Measurements from ENCODE around the gene ZNF691. TPM values are rescaled to one million over a fixed set of nuclear protein-coding genes. Genes with fewer than 3 reads are reported as not detected.
"Not testable (repeated sequence)": the region's sequence is repeated elsewhere in the genome, so short reads cannot be mapped to it uniquely, and the experiment has no call there.

The ZNF691 gene
- total RNA-seq, 2 donors from 2014 or later = 7.3 to 9.0 TPM

DNA sequence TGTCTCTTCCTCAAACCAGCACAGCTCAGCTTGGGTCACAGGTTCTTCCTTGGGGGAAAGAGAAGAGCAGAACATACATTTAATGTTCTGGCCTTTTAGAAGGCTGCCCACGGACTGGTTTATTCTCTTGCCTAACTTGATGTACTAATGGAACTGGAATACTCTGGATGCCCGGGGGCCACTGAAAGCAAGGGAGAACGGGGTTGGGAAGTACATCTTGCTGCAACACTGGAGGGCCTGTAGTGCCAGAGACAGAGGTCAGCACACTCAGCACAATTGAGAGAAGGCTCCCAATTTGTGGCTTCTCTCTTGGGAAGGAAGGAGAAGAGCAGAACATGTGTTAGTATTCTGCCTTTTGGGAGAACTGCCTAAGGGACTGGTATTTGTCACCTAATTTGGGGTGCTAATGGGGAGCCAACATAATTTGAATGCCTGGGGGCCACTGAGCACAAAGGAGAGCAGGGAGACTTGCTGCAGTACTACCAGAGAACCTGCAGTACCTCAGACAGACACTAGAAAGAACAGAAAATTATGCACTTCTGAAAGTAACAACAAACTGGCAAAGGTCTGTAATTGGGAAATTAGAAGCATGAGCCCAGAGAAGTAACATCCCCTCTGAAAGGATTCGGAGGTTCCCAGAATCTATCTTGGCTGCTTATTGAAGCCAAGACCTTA, 14.1 kb downstream of the ZNF691 start:
- Mint-ChIP-seq H3K36me3 (ENCODE audit: low read depth) (no peaks in the 10 kb centered on the region), H3K27ac (no peak overlapping the region), H3K27me3 (peaks cover 11% of the 10 kb centered on the region)

DNA sequence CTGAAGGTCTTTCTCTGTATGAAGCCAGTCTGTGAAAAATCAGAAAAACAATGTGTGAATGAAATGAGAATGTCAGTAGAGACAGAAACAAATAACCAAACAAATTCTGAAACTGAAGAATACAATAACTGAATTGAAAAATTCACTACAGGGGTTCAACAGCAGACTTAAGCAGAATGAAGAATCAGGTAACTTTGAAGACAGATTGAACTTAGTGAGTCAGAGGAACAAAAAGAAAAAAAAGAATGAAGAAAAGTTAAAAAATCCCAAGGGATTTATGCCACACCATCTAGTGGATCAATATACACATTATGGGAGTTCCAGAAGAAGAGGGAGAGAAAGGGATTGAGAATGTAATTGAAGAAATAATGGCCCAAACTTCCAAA, 14.6 kb downstream of the ZNF691 start:
- Mint-ChIP-seq H3K4me1 (no peaks in the 10 kb centered on the region), H3K27ac (no peak overlapping the region), H3K27me3 (peaks cover 11% of the 10 kb centered on the region), H3K9me3 (peaks cover 10% of the 10 kb centered on the region), H3K4me3 (no peak overlapping the region), H3K36me3 (ENCODE audit: low read depth) (no peaks in the 10 kb centered on the region)
- ATAC-seq (replicated peaks) = no peak

More for the DNA sequence above, 14.1 kb downstream of the ZNF691 start:
- Mint-ChIP-seq H3K9me3 (peaks cover 10% of the 10 kb centered on the region), H3K4me1 (no peaks in the 10 kb centered on the region), H3K4me3 (no peak overlapping the region)
- ATAC-seq (replicated peaks) = no peak

DNA sequence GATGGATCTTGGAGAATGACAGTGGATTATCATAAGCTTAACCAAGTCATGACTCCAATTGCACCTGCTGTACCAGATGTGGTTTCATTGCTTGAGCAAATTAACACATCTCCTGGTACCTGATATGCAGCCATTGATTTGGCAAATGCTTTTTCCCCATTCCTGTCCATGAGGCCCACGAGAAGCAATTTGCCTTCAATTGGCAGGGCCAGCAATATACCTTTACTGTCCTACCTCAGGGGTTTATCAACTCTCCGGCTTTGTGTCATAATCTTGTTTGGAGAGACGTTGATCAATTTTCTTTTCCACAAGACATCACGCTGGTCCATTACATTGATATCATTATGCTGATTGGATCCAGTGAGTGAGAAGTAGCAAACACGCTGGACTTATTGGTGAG, 20.1 kb downstream of the ZNF691 start:
- Mint-ChIP-seq H3K36me3 (ENCODE audit: low read depth) (no peaks in the 10 kb centered on the region), H3K27ac (no peak overlapping the region), H3K4me1 (no peaks in the 10 kb centered on the region), H3K27me3 (no peaks in the 10 kb centered on the region), H3K9me3 (no peaks in the 10 kb centered on the region), H3K4me3 (no peak overlapping the region)
- no peak for ATAC-seq (replicated peaks)

DNA sequence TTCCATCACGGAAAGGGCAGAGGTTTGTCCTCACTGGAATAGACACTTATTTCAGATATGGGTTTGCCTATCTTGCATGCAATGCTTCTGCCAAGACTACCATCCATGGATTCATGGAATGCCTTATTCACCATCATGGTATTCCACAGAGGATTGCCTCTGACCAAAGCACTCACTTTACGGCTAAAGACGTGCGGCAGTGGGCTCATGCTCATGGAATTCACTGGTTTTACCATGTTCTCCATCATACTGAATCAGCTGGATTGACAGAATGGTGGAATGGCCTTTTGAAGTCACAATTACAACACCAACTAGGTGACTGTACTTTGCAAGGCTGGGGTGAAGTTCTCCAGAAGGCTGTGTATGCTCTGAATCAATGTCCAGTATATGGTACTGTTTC, 22.1 kb downstream of the ZNF691 start:
- not testable (repeated sequence) for H3K27me3 Mint-ChIP-seq; ATAC-seq (replicated peaks); H3K27ac Mint-ChIP-seq; H3K36me3 Mint-ChIP-seq (ENCODE audit: low read depth); H3K4me1 Mint-ChIP-seq; H3K4me3 Mint-ChIP-seq; H3K9me3 Mint-ChIP-seq

DNA sequence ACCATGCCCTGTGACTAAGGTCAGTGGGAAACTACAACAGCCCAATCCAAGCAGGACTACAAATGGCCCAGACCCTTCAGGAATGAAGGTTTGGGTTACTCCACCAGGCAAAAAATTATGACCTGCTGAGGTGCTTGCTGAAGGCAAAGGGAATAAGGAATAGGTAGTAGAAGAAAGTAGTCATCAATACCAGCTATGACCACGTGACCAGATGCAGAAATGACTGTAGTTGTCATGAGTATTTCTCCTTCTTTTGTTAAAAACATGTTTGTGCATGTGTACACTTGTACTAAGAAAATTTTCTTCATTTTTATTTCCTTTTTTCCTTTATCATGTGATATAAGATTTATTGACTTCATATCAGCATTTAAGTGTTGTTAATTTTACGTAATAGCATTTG, 22.8 kb downstream of the ZNF691 start:
- H3K27me3 Mint-ChIP-seq; H3K4me1 Mint-ChIP-seq; ATAC-seq (replicated peaks); H3K27ac Mint-ChIP-seq; H3K36me3 Mint-ChIP-seq (ENCODE audit: low read depth); H3K9me3 Mint-ChIP-seq; H3K4me3 Mint-ChIP-seq: not testable (repeated sequence)

DNA sequence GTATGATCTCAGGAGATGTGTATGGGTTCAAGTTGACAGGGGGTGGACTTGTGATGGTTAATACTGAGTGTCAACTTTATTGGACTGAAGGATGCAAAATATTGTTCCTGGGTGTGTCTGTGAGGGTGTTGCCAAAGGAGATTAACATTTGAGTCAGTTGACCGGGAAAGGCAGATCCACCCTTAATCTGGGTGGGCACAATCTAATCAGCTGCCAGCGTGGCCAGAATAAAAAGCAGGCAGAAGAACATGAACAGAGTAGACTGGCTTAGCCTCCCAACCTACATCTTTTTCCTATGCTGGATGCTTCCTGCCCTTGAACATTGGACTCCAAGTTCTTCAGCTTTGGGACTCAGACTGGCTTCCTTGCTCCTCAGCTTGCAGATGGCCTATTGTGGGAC, 23.3 kb downstream of the ZNF691 start:
- H3K27me3 Mint-ChIP-seq; H3K36me3 Mint-ChIP-seq (ENCODE audit: low read depth): not testable (repeated sequence)

DNA sequence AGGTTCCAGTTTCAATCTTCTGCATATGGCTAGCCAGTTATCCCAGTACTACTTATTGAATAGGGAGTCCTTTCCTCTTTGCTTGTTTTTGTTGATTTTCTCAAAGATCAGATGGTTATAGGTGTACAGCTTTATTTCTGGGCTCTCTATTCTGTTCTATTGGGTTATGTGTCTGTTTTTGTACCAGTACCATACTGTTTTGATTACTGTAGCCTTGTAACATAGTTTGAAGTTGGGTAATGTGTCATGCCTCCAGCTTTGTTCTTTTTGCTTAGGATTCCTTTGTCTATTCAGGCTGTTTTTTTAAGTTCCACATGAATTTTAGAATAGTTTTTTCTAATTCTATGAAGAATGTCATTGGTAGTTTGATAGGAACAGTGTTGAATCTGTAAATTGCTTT, 26.7 kb downstream of the ZNF691 start:
- not testable (repeated sequence) for ATAC-seq (replicated peaks); H3K27ac Mint-ChIP-seq; H3K9me3 Mint-ChIP-seq; H3K4me1 Mint-ChIP-seq; H3K36me3 Mint-ChIP-seq (ENCODE audit: low read depth); H3K4me3 Mint-ChIP-seq; H3K27me3 Mint-ChIP-seq

More for the DNA sequence above, 23.3 kb downstream of the ZNF691 start:
- ATAC-seq (replicated peaks); H3K4me1 Mint-ChIP-seq; H3K4me3 Mint-ChIP-seq; H3K27ac Mint-ChIP-seq; H3K9me3 Mint-ChIP-seq: not testable (repeated sequence)

DNA sequence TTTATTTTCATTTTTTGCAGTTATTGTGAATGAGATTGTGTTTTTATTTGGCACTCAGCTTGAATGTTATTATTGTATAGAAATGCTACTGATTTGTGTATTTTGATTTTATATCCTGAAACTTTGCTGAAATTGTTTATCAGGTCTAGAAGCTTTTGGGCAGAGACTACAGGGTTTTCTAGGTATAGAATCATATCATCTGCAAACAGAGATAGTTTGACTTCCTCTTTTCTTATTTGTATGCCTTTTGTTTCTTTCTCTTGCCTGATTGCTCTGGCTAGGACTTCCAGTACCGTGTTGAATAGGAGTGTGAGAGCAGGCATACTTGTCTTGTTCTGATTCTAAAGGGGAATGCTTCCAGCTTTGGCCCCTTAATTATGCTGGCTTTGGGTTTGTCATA, 27.3 kb downstream of the ZNF691 start:
- Mint-ChIP-seq H3K4me1 (no peaks in the 10 kb centered on the region), H3K27ac (no peak overlapping the region), H3K9me3 (no peaks in the 10 kb centered on the region), H3K36me3 (ENCODE audit: low read depth) (no peaks in the 10 kb centered on the region), H3K27me3 (peaks cover 4% of the 10 kb centered on the region), H3K4me3 (no peak overlapping the region)
- ATAC-seq (replicated peaks) = no peak

DNA sequence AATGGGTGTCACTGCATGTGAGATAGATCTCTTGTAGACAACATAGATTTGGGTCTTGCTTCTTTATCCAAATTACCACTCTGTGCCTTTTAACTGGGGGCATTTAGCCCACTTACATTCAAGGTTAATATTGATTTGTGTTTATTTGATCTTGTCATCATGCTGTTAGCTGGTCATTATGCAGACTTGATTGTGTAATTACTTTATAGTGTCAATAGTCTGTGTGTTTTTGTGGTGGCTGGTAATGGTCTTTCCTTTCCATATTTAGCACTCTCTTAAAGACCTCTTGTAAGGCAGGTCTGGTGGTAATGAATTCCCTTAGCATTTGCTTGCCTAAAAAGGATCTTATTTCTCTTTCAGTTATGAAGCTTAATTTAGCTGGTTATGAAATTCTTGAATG, 29.6 kb downstream of the ZNF691 start:
- H3K4me3 Mint-ChIP-seq = no peak overlapping the region
- no peaks in the 10 kb centered on the region for H3K9me3 Mint-ChIP-seq
- H3K27me3 Mint-ChIP-seq = peaks cover 4% of the 10 kb centered on the region
- no peak overlapping the region for H3K27ac Mint-ChIP-seq
- H3K36me3 Mint-ChIP-seq (ENCODE audit: low read depth) = no peaks in the 10 kb centered on the region
- no peak for ATAC-seq (replicated peaks)
- no peaks in the 10 kb centered on the region for H3K4me1 Mint-ChIP-seq

DNA sequence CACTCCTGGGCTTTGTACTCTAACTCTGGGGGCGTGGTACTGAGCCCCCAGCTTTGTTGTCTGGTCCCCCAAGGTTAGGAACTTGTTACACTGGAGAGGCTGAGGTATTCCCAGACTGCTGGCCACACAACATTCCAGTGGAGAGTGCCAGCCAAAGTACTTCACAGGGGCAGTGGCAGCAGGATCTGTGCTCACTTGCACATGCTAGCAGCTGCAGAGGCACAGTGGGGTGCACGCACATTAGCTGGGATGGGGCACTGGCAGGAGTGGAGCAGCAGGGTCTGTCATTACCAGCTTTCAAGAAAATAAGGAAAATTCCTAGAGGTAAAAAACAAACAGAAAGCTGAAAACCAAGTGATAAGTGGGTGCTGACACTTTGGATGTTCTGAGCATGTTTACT, 31.0 kb downstream of the ZNF691 start:
- no peaks in the 10 kb centered on the region for H3K9me3 Mint-ChIP-seq
- H3K36me3 Mint-ChIP-seq (ENCODE audit: low read depth) = no peaks in the 10 kb centered on the region

DNA sequence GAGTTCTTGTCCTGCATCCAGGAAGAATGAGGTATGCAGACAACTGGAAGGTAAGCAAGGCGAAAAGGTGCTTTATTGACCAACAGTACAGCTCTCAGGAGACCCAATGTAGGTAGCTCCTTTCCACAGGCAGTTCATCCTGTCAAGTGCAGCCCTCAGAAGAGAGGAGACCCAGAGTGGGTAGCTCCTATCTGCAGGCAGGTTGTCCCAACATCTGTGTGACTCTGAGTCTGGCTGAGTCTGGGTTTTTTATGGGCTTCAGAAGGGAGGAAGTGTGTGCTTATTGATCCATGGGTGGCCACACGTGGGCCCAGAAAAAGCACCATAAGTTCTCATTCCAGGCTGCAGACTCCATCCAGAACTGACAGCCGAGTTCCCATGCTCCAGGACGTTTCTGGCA, 34.0 kb downstream of the ZNF691 start:
- no peaks in the 10 kb centered on the region for H3K4me1 Mint-ChIP-seq
- peaks cover 7% of the 10 kb centered on the region for H3K27me3 Mint-ChIP-seq
- no peak for ATAC-seq (replicated peaks)
- no peaks in the 10 kb centered on the region for H3K36me3 Mint-ChIP-seq (ENCODE audit: low read depth)
- H3K27ac Mint-ChIP-seq = no peak overlapping the region
- H3K4me3 Mint-ChIP-seq = no peak overlapping the region
- H3K9me3 Mint-ChIP-seq = no peaks in the 10 kb centered on the region

More for the DNA sequence above, 31.0 kb downstream of the ZNF691 start:
- H3K4me3 Mint-ChIP-seq = no peak overlapping the region
- H3K27ac Mint-ChIP-seq = no peak overlapping the region
- no peak for ATAC-seq (replicated peaks)
- no peaks in the 10 kb centered on the region for H3K4me1 Mint-ChIP-seq
- H3K27me3 Mint-ChIP-seq = peaks cover 4% of the 10 kb centered on the region

DNA sequence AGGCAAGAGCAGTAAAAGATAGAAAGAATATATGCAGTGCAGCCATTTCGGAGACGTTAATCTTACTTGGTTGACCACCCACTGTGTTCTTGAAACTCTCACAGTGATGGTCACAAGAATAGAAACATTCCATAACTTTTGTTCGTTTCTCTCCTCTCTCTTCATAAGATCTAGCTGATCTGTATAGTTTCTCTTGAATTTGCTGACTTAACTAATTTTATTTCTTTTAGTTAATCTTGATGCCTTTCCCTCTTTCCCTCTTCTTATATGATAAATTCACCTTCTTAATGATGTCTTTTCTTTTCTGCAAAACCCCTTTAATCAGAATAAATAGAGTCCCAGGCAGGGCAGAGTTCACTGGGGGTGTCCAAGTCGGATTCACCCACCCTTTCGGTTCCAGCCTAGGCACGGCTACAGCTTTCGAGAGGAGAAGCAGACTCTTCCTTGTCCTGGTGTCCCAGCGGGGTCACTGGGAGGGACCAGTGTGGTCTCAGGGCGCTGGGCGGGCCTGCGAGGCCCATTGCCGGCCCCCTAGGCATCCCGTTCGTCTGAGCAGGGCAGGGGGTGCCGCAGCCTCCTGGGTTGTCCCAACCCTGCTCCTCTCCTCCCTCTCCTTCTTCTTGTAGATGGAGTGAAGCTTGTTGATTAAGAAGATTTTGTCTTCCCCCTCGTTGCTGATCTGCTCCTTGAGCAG, 39.8 kb downstream of the ZNF691 start:
- Mint-ChIP-seq H3K9me3 (no peaks in the 10 kb centered on the region), H3K36me3 (ENCODE audit: low read depth) (no peaks in the 10 kb centered on the region), H3K27me3 (peaks cover 3% of the 10 kb centered on the region), H3K27ac (no peak overlapping the region), H3K4me3 (no peak overlapping the region), H3K4me1 (no peaks in the 10 kb centered on the region)
- ATAC-seq (replicated peaks) = no peak

DNA sequence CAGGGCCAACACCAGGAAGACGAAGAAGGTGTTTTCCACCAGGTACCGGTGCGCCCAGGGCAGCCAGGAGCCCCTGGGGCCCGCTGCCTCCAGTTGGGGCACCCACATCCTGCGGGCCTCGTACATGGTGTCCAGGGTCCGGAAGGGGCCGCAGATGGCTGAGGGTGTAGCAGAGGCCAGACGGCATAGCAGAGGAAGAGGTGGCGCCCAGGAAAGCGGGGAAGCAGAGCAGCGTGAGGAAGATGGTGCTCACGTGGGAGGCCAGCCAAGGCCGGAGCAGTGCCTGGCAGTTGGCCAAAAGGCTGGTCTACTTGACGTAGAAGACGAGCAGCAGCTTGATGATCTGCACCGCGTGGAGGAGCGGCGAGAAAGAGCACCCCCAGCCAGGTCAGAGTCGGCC, 40.4 kb downstream of the ZNF691 start:
- Mint-ChIP-seq H3K4me1 (no peaks in the 10 kb centered on the region), H3K27ac (no peak overlapping the region), H3K27me3 (peaks cover 3% of the 10 kb centered on the region), H3K4me3 (no peak overlapping the region), H3K36me3 (ENCODE audit: low read depth) (no peaks in the 10 kb centered on the region), H3K9me3 (no peaks in the 10 kb centered on the region)
- no peak for ATAC-seq (replicated peaks)

DNA sequence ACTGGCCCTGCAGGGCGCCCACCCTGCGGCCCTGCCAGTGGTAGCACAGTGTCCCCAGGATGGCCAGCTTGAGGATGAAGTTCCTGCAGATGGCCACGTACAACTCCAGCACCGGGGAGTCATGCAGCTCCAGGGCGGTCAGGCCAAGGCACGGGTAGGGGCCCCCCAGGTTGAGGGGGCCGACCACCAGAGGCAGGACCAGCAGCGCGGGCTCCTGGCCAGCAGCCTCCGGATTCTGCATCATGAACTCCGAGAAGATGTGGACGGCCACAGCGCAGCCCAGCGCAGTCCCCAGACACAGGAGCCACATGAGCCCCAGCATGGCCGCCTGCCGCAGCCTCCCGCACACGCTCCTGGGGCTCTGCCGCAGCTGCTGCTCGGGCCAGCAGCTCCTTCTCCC, 41.0 kb downstream of the ZNF691 start:
- ATAC-seq (replicated peaks) = no peak
- no peak overlapping the region for H3K27ac Mint-ChIP-seq
- no peak overlapping the region for H3K4me3 Mint-ChIP-seq
- no peaks in the 10 kb centered on the region for H3K4me1 Mint-ChIP-seq
- no peaks in the 10 kb centered on the region for H3K9me3 Mint-ChIP-seq
- no peaks in the 10 kb centered on the region for H3K36me3 Mint-ChIP-seq (ENCODE audit: low read depth)
- H3K27me3 Mint-ChIP-seq = peaks cover 3% of the 10 kb centered on the region

DNA sequence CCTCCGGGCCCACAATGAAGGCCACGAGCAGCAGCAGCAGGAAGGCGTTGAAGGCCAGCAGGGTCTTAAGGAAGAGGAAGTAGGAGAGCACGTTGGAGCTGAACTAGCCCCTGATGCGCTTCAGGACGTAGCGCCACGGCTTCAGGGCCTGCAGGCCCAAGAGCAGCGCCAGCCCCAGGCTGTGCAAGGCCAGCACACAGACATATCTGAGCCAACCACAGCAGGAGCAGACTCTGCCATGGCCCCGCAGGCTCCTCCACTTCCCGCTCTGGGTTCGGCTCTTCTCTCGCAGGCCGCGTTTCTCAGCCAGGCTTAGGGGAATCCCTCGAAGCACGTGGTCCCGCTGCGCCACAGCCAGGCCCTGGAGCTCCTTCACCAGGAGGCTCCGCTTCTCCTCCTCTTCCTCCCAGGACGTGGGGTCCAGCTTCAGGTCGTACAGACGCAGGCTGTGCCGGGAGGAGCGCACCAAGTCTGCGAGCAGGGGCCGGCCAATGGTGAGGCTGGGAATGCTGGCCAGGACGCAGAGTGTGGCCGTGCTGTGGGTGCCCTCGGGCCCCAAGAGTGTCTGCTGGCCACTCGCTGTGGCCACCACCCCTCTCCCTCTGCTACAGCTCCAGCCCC, 41.7 kb downstream of the ZNF691 start:
- H3K4me1 Mint-ChIP-seq = no peaks in the 10 kb centered on the region
- no peak overlapping the region for H3K4me3 Mint-ChIP-seq
- no peaks in the 10 kb centered on the region for H3K9me3 Mint-ChIP-seq
- ATAC-seq (replicated peaks) = no peak
- H3K36me3 Mint-ChIP-seq (ENCODE audit: low read depth) = no peaks in the 10 kb centered on the region
- H3K27ac Mint-ChIP-seq = no peak overlapping the region
- H3K27me3 Mint-ChIP-seq = peaks cover 3% of the 10 kb centered on the region

Measured in activated T-helper 17 cell treated with anti-CD3 and anti-CD28 coated beads, Interleukin-2, amount 50 U/mL, for 72 hours (primary cell).